ENCODE data around the gene SHROOM3.
"Not testable (repeated sequence)": the region's sequence is repeated elsewhere in the genome, so short reads cannot be mapped to it uniquely, and the experiment has no call there.

SHROOM3 gene

GRCh38 chr4:76434901-76435527 lies at the start of gene SHROOM3:
SHROOM3 (plus strand) TSS chr4:76435229; CDS start chr4:76436053, 824 bp downstream.
- DNase-seq (ENCODE audit: low read depth in 2 of 2): no peak

- no peak for DNase-seq (ENCODE audit: low read depth in 2 of 2)
These were observed 49.1 kb upstream of the SHROOM3 start for GRCh38 chr4:76385974-76386373.

GRCh38 chr4:76386566-76387305 lies 48.3 kb upstream of the SHROOM3 start:
- DNase-seq (ENCODE audit: low read depth in 2 of 2): no peak

GRCh38 chr4:76388160-76388908 lies 46.7 kb upstream of the SHROOM3 start:
- no peak for DNase-seq (ENCODE audit: low read depth in 2 of 2)

GRCh38 chr4:76401654-76402053 lies 33.4 kb upstream of the SHROOM3 start:
- DNase-seq (ENCODE audit: low read depth in 2 of 2): no peak

- DNase-seq (ENCODE audit: low read depth in 2 of 2): no peak
These were observed 28.9 kb upstream of the SHROOM3 start for GRCh38 chr4:76406081-76406480.

GRCh38 chr4:76407440-76408119 lies 27.4 kb upstream of the SHROOM3 start:
- no peak for DNase-seq (ENCODE audit: low read depth in 2 of 2)

- no peak for DNase-seq (ENCODE audit: low read depth in 2 of 2)
These were observed 24.4 kb upstream of the SHROOM3 start for GRCh38 chr4:76410636-76411035.

- DNase-seq (ENCODE audit: low read depth in 2 of 2): no peak
These were observed 14.8 kb upstream of the SHROOM3 start for GRCh38 chr4:76420188-76420761.

- DNase-seq (ENCODE audit: low read depth in 2 of 2): no peak
These were observed 14.1 kb upstream of the SHROOM3 start, which contains the start of gene CCDC158 for GRCh38 chr4:76420762-76421581. CCDC158 (minus strand) TSS chr4:76421141; CDS start chr4:76403207, 17,934 bp downstream.

GRCh38 chr4:76423159-76423558 lies 11.9 kb upstream of the SHROOM3 start:
- DNase-seq (ENCODE audit: low read depth in 2 of 2): not testable (repeated sequence)

GRCh38 chr4:76426272-76426671 lies 8.8 kb upstream of the SHROOM3 start:
- no peak for DNase-seq (ENCODE audit: low read depth in 2 of 2)

GRCh38 chr4:76429636-76430035 lies 5.4 kb upstream of the SHROOM3 start:
- no peak for DNase-seq (ENCODE audit: low read depth in 2 of 2)

GRCh38 chr4:76430519-76431388 lies 4.3 kb upstream of the SHROOM3 start:
- no peak for DNase-seq (ENCODE audit: low read depth in 2 of 2)

GRCh38 chr4:76435528-76436319 lies 695 bp downstream of the SHROOM3 start:
- no peak for DNase-seq (ENCODE audit: low read depth in 2 of 2)

- DNase-seq (ENCODE audit: low read depth in 2 of 2): no peak
These were observed 4.5 kb downstream of the SHROOM3 start for GRCh38 chr4:76439491-76439890.

GRCh38 chr4:76441881-76442280 lies 6.9 kb downstream of the SHROOM3 start:
- DNase-seq (ENCODE audit: low read depth in 2 of 2): no peak

- DNase-seq (ENCODE audit: low read depth in 2 of 2): no peak
These were observed 7.8 kb downstream of the SHROOM3 start for GRCh38 chr4:76442807-76443206.

GRCh38 chr4:76443376-76443775 lies 8.3 kb downstream of the SHROOM3 start:
- DNase-seq (ENCODE audit: low read depth in 2 of 2): no peak

All from stimulated activated CD4-positive, alpha-beta T cell treated with anti-CD3 and anti-CD28 coated beads, Interleukin-15, amount 100 ng/mL, for 48 hours (primary cell).